Stimulated activated naive CD4-positive, alpha-beta T cell treated with Interleukin-2 at 50 U/mL for 16 hours (primary cell): ENCODE measurements around the gene CTSA.
"Not testable (repeated sequence)": the region's sequence is repeated elsewhere in the genome, so short reads cannot be mapped to it uniquely, and the experiment has no call there.

Source experiments
- DNase-seq: peaks from one replicate; lab custom pipeline; 2025; lab: John Stamatoyannopoulos, UW

Gene CTSA

DNA sequence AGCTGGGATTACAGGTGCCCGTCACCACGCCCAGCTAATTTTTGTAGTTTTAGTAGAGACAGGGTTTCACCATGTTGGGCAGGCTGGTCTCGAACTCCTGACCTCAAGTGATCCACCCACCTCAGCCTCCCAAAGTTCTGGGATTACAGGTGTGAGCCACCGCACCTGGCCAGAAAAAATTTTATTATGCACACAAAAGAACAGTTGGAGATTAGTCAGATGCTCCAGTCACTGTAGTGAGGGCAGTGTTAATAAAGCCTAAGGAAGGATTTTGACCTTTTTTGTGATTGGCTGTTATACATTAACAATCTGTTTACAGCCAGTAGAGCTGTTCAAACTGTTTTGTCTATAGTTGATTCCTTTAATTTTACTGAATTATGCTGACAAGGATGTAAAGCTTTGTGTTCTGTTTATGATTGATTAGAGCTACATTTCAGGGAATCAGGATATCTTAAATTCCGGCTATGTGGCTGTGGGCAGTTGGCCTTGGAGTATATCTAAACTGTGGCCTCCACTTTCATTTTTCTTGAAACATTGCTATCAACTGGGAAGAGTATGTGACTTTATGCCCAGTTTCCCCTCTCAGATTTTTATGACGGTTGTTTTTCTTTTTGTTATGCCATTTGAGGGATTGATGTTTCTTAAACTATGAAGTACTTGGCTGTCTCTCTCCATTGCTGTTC, 23.9 kb upstream of the CTSA start:
- no peak for DNase-seq

GRCh38 chr20:45867819-45868176, 23.3 kb upstream of the CTSA start:
- DNase-seq = no peak

DNA sequence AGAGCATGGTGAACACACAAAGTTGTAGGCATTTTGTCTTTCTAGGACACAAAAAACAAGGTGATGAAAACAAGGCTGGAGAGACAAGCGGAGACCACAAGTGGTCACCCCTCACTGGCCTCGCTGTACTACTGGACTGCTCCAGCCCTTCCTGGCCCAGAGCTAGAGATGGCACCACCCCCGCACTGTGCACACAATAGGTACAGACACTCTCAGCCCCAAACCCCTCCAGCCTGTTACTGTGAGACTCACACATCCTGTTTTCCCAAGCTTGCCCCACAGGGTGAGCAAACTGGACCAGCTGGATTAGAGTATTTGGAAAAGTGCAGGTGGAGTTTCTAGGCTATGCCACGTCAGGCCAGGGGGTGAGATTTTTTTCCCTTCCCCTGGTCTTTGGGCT, 18.5 kb upstream of the CTSA start:
- no peak for DNase-seq

- DNase-seq = no peak
Measured at GRCh38 chr20:45873409-45874103, 17.6 kb upstream of the CTSA start.

- not testable (repeated sequence) for DNase-seq
Measured at GRCh38 chr20:45874104-45874481, 17.0 kb upstream of the CTSA start.

DNA sequence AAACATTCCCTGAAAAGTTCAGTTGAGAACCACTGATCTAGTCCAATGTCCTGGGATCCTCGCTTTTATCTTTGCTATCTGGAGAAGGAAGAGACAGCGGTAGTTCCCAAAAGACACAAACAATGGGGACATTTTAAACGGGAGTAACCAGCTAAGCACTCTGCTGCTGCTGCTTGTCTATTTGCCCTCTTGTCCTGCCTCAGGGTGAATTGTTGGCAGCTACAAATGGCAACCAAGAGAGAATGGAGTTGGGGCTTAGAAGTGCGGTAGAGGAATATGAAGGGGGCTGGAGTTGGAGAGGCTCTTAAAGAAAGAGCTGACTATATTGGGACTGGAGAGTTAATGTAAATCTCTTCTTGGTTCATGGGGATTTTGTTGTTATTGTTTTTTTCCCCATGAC, 16.6 kb upstream of the CTSA start:
- DNase-seq = no peak

DNA sequence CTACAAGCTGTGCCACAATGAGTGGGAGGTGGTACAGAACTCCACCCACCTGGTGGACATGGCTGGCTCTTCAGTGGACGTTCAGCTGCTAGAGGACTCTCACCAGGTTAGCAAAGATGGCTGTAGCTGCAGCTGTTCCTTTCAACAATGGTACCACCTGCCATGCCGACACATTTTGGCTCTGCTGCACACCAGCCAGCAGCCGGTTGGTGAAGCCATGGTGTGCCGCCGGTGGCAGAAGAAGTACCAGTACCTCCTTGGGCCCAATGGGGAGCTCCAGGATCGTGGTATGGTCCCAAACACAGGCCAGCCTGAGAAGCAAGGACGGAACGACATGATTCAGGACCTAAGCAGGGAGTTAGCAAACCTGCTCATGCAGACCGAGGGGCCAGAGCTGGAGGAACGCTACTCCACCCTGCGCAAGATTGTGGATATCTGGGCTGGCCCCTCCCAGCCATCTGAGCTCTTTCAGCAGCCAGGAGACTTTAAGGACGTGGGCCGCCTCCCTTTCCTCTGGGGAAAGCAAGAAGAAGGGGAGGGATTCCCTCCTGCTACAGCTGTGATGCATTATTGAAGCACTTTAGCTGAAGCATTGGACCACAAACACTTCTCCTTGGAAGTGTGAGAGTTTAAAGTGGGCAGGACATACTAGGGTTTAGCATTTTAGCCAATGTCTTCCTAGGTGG, 12.9 kb upstream of the CTSA start:
- no peak for DNase-seq

DNA sequence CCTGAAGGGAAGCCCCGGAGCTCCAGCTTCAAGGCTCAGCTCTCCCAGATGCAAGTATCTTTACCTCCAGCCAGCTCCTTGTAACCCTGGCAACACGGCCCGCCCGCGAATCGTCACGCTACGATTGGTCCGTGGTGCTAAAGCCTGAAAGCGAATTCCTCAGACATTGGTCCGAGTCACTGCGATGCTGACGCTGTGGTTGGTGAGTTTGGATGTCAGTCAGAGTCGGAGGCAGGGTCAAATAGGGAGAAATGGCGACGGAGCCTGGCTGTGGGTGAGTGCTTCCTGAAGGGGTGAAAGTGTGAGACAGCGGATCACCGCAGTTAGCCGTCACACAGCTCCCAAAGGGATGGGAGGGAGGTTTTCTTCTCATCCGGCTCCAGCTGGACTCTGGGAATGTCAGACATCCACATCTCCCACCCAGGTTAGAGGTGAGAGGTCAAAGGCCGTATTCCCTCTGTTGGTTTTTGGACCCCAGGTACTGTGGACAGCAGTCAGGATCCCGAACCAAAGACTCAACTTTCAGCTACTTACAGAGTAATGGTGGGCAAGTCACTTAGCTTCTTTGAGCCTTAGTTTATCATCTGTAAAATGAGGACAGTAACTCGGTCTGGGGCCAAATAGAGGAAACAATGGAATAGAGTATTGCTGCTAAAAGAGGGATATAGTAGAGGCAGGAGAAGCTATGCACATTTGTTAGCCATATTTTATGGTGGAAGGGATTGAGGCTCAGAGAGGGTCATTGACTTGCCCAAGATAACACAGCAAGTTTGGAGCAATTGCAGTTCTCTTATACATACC, 9.9 kb upstream of the CTSA start, which contains the start of gene ZSWIM1:
Gene ZSWIM1 (plus strand): TSS at position 240 of the 801 bp plus-strand sequence. CDS start 1,366 bp downstream, outside the sequence.
- peak; percentile 97 for DNase-seq

DNA sequence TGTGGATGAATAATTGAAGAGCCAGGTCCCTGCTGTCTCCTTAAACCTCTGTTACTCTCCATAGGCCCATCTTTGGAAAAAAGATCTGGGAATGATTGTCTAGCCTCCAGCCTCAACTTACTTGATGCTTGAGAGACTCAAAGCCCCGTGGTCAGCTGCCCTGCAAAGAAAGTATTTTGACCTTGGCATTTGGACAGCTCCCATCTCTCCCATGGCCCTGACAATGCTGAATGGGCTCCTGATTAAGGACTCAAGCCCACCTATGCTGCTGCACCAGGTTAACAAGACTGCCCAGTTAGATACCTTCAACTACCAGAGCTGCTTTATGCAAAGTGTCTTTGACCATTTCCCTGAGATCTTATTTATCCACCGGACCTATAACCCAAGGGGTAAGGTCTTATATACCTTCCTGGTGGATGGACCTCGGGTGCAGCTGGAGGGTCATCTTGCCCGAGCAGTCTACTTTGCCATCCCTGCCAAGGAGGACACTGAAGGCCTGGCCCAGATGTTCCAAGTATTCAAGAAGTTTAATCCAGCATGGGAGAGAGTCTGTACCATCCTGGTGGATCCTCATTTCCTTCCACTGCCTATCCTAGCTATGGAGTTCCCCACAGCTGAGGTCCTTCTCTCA, 8.6 kb upstream of the CTSA start:
- DNase-seq = no peak

- DNase-seq = no peak
Measured at GRCh38 chr20:45883100-45883469, 8.1 kb upstream of the CTSA start.

DNA sequence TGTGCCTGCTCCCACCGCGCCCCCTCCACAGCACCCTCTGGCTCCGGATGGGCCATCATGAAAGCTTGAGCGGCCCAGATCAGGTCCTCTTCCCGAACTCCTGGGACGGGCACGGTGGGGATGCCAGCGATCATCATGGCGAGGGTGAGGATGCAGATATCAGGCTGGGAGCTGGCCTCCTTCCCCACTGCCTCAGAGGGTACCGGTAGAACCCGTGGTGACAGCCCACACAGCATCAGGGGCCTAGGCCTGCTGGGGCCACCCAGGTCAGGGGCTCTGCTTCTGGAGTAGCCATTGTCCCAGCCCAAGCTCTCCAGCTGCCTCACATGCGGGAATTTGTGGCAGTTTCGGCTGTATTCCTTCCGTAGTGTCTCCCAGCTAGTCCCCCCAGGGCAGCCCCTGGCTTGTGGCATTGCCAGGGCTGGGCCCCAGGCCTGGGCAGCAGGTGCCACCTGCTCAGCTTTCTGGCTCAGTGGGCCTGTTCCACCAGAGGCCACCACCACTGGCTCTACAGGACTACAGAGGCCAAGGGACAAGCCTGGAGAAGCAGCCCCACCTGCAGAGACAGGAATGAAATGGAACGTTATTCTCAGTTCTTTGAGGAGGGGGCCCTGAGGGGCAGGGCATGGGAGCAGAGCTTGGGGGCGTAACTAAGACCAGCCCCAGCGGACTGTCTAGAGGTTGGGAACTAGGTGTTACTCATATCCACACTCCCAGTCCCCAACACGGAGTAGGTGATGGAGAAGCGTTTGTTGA, 4.4 kb upstream of the CTSA start:
- DNase-seq = no peak

GRCh38 chr20:45887346-45887715, 3.8 kb upstream of the CTSA start, which contains the start of gene SPATA25:
Gene SPATA25 (minus strand): TSS chr20:45887622. CDS start chr20:45887590, 32 bp downstream.
- DNase-seq = no peak

- no peak for DNase-seq
Measured at GRCh38 chr20:45888681-45889080, 2.5 kb upstream of the CTSA start.

- peak; percentile 24 for DNase-seq
Measured at GRCh38 chr20:45890077-45890984, 804 bp upstream of the CTSA start.

- DNase-seq = no peak
Measured at GRCh38 chr20:45892049-45892825, 1.1 kb downstream of the CTSA start.

DNA sequence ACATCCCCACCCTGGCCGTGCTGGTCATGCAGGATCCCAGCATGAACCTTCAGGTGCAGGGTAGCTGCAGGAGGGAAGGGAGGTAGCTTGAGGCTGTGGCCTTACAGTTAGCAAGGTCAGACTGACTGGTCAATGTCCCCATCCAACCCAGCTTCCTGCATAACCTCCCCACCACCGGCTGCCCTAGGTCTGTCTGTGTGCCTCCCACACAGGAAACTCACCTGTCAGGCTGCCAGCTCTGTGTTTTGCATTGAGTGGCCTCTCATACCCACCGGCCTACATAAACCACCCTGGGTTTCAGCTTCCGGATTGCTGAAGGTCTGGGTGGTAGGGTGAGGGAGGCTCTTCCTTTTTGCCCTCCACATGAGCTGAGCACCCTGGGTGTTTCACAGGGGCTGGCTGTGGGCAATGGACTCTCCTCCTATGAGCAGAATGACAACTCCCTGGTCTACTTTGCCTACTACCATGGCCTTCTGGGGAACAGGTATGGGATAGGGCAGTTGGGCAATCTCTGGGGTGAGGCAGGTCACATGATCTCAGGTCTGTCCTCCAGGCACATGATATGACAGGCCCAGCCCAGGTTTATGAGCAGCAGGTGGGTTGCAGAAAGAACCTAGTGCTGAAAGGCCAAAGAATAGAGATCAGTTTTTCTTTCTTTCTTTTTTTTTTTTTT, 1.8 kb downstream of the CTSA start:
- peak; percentile 10 for DNase-seq

GRCh38 chr20:45893831-45894230, 2.7 kb downstream of the CTSA start:
- no peak for DNase-seq

DNA sequence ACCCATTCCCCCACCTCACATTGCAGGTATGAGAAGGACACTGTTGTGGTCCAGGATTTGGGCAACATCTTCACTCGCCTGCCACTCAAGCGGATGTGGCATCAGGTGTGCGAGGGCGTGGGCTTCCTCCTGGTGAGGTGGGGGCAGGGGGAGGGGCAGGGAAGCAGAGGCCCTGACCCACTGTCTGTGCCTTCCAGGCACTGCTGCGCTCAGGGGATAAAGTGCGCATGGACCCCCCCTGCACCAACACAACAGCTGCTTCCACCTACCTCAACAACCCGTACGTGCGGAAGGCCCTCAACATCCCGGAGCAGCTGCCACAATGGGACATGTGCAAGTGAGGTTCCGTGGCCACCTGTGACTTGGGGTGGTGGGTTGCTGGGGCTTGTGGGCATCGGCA, 3.7 kb downstream of the CTSA start:
- DNase-seq = no peak
